Spleen (tissue), 11 donors: ENCODE measurements around the gene BTNL9. TPM values are rescaled to one million over a fixed set of nuclear protein-coding genes. Genes with fewer than 3 reads are reported as not detected.
A peak's percentile ranks its signal among the peaks of the same experiment; 100 is the strongest.

Experiments
- DNase-seq: peaks from one replicate; pipeline ENCODE4 v3.0.0-alpha.2; 2020
- H3K27ac ChIP-seq, 8 donors: fragments of 200-600 bp; sonication (generic) in 7 of 8; 1 replicate in 4 of 8; 2 replicates in 4 of 8; pipeline versions ENCODE4 v1.5.0 to v1.8.0; 2016 to 2021; ENCODE audit warnings: inconsistent platforms in 4 of 8, mild to moderate bottlenecking in 4 of 8, moderate library complexity in 1 of 8
- H3K27me3 ChIP-seq, 7 donors: fragments of 200-600 bp; sonication (generic) in 6 of 7; replicated peaks in 1 of 7; 1 replicate in 4 of 7; 2 replicates in 3 of 7; pipeline versions ENCODE4 v1.5.0 to v1.8.0; 2016 to 2021; ENCODE audit warnings: inconsistent platforms in 3 of 7, mild to moderate bottlenecking in 1 of 7
- H3K36me3 ChIP-seq, 6 donors: fragments of 200-600 bp; sonication (generic) in 5 of 6; 1 replicate in 4 of 6; 2 replicates in 2 of 6; pipeline versions ENCODE4 v1.5.0 to v1.8.0; 2016 to 2021; ENCODE audit warnings: inconsistent platforms in 2 of 6
- H3K4me1 ChIP-seq, 6 donors: fragments of 200-600 bp; sonication (generic) in 5 of 6; 1 replicate in 3 of 6; 2 replicates in 3 of 6; pipeline versions ENCODE4 v1.5.0 to v1.8.0; 2016 to 2021; ENCODE audit warnings: inconsistent platforms in 3 of 6
- H3K4me3 ChIP-seq, 8 donors: fragments of 200-600 bp; sonication (generic) in 7 of 8; 1 replicate in 4 of 8; 2 replicates in 4 of 8; pipeline versions ENCODE4 v1.5.0 to v1.8.0; 2016 to 2021; ENCODE audit warnings: inconsistent platforms in 4 of 8, mild to moderate bottlenecking in 4 of 8, moderate library complexity in 2 of 8
- H3K9me3 ChIP-seq, 8 donors: fragments of 200-600 bp; sonication (generic) in 7 of 8; 1 replicate in 4 of 8; 2 replicates in 4 of 8; pipeline versions ENCODE4 v1.5.0 to v1.8.0; 2016 to 2021; ENCODE audit warnings: inconsistent platforms in 4 of 8
- CTCF ChIP-seq, 11 experiments: fragments of 200-600 bp in 7 of 11; fragments of 450-650 bp in 4 of 11; sonication (generic) in 4 of 11; IDR thresholded peaks in 8 of 11; conservative IDR thresholded peaks in 3 of 11; 1 replicate in 7 of 11; 2 replicates in 4 of 11; pipeline versions ENCODE4 v1.4.0 to v1.8.0; 2016 to 2021; ENCODE audit warnings: antibody characterized with exemption in 11 of 11, inconsistent platforms in 4 of 11, mild to moderate bottlenecking in 1 of 11
- POLR2A ChIP-seq, 3 donors: fragments of 450-650 bp; IDR thresholded peaks; one replicate each; pipeline ENCODE4 v1.5.1; 2017; ENCODE audit warnings: antibody characterized with exemption in 3 of 3, mild to moderate bottlenecking in 1 of 3
- POLR2AphosphoS5 ChIP-seq, 3 donors: sonication (generic); formaldehyde crosslinking; IDR thresholded peaks; one replicate each; pipeline ENCODE4 v1.5.1; 2017; ENCODE audit warnings: antibody characterized with exemption in 3 of 3
- WGBS, 5 donors: extraction: QIAGEN DNeasy Blood & Tissue Kit in 3 of 5; methylation state at CpG; one replicate each; pipeline versions ENCODE4 v1.1.5 to v1.1.7; 2013 to 2018; 5-methylcytosine and 5-hydroxymethylcytosine counted together
- intact Hi-C: fragments of 100-400 bp; cut with DNase I; formaldehyde crosslinking; loops from one replicate; pipeline ENCODE4 v1.15.0; 2023; ENCODE audit warnings: low total_unique reads
- polyA plus RNA-seq, 3 donors: library from polyadenylated mRNA; stranded (reverse); fragments of 200-250 nt; gene quantifications; one replicate each; pipeline ENCODE4 v1.2.1, GENCODE V29; 2013
- total RNA-seq, 7 donors: library from RNA; depleted of rRNA in 3 of 7; stranded (reverse); fragments of >200 nt in 3 of 7; fragmentation: NEBNext Ultra II Directional in 4 of 7; extraction: Animal tissue kit (Norgen Biotek cat#: 25700) in 4 of 7; gene quantifications; one replicate each; pipeline versions ENCODE4 v1.1.0 to v1.2.1, GENCODE V29; 2016 to 2021
- donor health status: healthy with polysubstance abuse.
- donor health status: DM: no; HTN: no; CAD: no; lungs with moderate emphysema.
- donor health status: DM: no; HTN: no; CAD: no.
- donor health status: Bipolar disorder and iron deficiency.
- donor health status: healthy.
- donor health status: DM: no; HTN: no; CAD: no.
- donor health status: DM: yes; HTN: yes; CAD: no.

BTNL9 gene
- total and polyA plus RNA-seq, 10 donors = 17.2 to 123 (median 85.7) TPM

DNA sequence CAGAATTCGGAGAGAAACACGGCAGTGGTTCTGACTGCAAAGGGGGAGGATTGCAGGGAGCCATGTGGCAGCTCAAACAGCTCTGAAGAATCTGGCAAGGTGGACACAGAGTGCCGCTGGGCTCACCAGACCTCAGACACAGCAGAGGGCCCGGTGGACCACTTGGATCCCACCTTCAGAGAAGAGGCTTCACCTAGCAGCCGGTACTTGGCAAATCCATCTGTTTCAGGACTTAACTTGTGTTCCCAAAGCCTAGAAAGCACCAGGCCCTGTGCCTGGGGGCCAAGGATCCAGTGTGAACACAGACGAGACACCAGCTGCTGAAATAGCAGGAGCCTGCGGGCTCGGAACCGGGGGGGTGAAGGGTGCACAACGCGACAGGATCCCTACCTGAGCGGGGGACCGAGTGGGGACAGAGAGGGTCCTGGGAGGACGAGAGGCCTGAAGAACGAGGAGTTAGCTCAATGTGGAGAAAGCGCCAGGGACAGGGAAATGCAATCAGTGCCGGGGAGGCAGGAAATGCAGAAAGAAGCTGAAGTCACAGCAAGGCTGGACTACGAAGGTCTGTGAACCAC lies 44.6 kb downstream of the BTNL9 start:
- 45 to 60% (median 51%) methylated on average over 18 of the region's 18 CpGs for WGBS, 5 donors
- no peak overlapping the region for H3K4me3 ChIP-seq
- DNase-seq = peak; percentile 68
- H3K4me1 ChIP-seq = no peaks in the 10 kb centered on the region
- intact Hi-C loops = no loop called here
- H3K27me3 ChIP-seq = peaks cover 0 to 65% (median 0%) of the 10 kb centered on the region in 7 donors
- no peak for TF ChIP-seq CTCF (IDR thresholded peaks at IDR 0.05 in 8 of 11, conservative IDR thresholded peaks at IDR 0.05 in 3 of 11)
- no peak for TF ChIP-seq POLR2A (IDR thresholded peaks at IDR 0.05)
- TF ChIP-seq POLR2AphosphoS5 (IDR thresholded peaks at IDR 0.05) = no peak
- no peak overlapping the region for H3K27ac ChIP-seq
- no peaks in the 10 kb centered on the region for H3K36me3 ChIP-seq
- no peaks in the 10 kb centered on the region for H3K9me3 ChIP-seq

DNA sequence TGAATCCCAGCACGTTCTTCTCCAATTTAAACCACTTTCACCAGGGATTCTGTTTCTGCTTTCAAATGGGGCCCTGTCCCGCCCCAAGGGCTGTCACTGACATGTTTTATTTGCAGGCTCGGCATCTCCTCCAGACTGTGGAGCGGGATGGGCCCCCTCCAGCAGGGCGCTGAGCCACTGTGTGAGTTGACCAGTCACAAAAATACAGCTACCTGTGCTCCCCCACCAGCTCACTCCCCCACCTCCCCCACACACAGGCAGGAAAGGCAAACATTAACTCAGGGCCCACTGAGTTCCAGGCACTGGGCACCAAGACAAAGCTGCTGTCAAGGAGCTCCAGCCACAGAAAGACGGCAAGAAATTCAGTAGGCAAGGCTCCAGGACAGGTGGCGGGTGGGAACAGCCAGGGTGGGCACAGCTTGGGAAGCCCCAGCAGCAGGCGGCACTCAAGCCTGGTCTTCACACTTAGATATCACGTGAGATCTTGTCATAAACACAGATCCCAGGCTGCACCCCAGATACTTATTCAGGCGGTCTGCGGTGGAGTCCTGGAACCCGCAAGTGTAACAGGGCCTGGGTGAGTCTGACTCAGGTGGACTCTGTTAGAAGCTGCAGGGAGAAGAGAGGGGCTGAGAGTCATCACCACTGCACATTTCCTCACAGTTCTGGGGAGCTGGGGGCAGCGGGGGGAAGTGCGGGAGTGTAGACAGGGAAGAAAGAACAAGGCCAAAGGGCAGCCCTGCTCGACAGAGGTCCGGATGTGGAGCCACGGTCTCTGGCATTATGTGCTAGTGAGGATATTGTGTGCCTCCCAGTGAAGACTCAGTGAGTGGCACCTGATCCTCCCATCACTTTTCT lies 46.2 kb downstream of the BTNL9 start:
- 66 to 78% (median 69%) methylated on average over 16 to 17 of the region's 17 CpGs for WGBS, 5 donors
- H3K4me1 ChIP-seq = no peaks in the 10 kb centered on the region
- no peaks in the 10 kb centered on the region for H3K36me3 ChIP-seq
- H3K27me3 ChIP-seq = peaks cover 0 to 60% (median 0%) of the 10 kb centered on the region in 7 donors
- TF ChIP-seq CTCF (IDR thresholded peaks at IDR 0.05 in 8 of 11, conservative IDR thresholded peaks at IDR 0.05 in 3 of 11) = no peak
- TF ChIP-seq POLR2A (IDR thresholded peaks at IDR 0.05) = no peak
- no peak for TF ChIP-seq POLR2AphosphoS5 (IDR thresholded peaks at IDR 0.05)
- H3K9me3 ChIP-seq = no peaks in the 10 kb centered on the region
- intact Hi-C loops = no loop called here
- H3K4me3 ChIP-seq = no peak overlapping the region
- no peak overlapping the region for H3K27ac ChIP-seq
- no peak for DNase-seq

- DNase-seq = no peak
- 60 to 72% (median 64%) methylated on average over 7 of the region's 7 CpGs for WGBS, 5 donors
- intact Hi-C loops = no loop called here
- Histone ChIP-seq H3K4me3 (no peak overlapping the region), H3K36me3 (no peaks in the 10 kb centered on the region), H3K27ac (no peak overlapping the region), H3K9me3 (no peaks in the 10 kb centered on the region), H3K27me3 (peaks cover 0 to 59% (median 0%) of the 10 kb centered on the region in 7 donors), H3K4me1 (no peaks in the 10 kb centered on the region)
- TF ChIP-seq POLR2A (IDR thresholded peaks at IDR 0.05) (no peak), POLR2AphosphoS5 (IDR thresholded peaks at IDR 0.05) (no peak), CTCF (IDR thresholded peaks at IDR 0.05 in 8 of 11, conservative IDR thresholded peaks at IDR 0.05 in 3 of 11) (no peak)
These were observed 46.8 kb downstream of the BTNL9 start for GRCh38 chr5:181086884-181087205.

GRCh38 chr5:181087309-181087708 lies 47.2 kb downstream of the BTNL9 start:
- Histone ChIP-seq H3K36me3 (no peaks in the 10 kb centered on the region), H3K4me3 (no peak overlapping the region), H3K4me1 (no peaks in the 10 kb centered on the region), H3K27me3 (peaks cover 0 to 59% (median 0%) of the 10 kb centered on the region in 7 donors), H3K9me3 (no peaks in the 10 kb centered on the region), H3K27ac (no peak overlapping the region)
- DNase-seq = peak; percentile 47
- intact Hi-C loops = no loop called here
- WGBS, 5 donors = 61 to 67% (median 66%) methylated on average over 10 of the region's 10 CpGs
- TF ChIP-seq CTCF (IDR thresholded peaks at IDR 0.05 in 8 of 11, conservative IDR thresholded peaks at IDR 0.05 in 3 of 11) (no peak), POLR2AphosphoS5 (IDR thresholded peaks at IDR 0.05) (no peak), POLR2A (IDR thresholded peaks at IDR 0.05) (no peak)
